HCT116 (cell line): Measurements from ENCODE around the gene ELL3. TPM values are rescaled to one million over a fixed set of nuclear protein-coding genes. Genes with fewer than 3 reads are reported as not detected.
A peak's percentile ranks its signal among the peaks of the same experiment; 100 is the strongest.
"Not testable (repeated sequence)": the region's sequence is repeated elsewhere in the genome, so short reads cannot be mapped to it uniquely, and the experiment has no call there.

Source experiments
- ATAC-seq: fragments of 200-7000 bp; cut with Tn5 transposase; 2 replicates; pipeline ENCODE4 v1.9.1; 2020; ENCODE audit warnings: mild to moderate bottlenecking, moderate library complexity
- BruUV-seq: library from RNA; stranded (reverse); fragments of 400-500 nt; replicated peaks from 2 replicates; lab custom pipeline; 2021; lab: Mats Ljungman, UMichigan
- CTCF ChIA-PET: fragments of 300-600 bp; sonication (Branson Sonifier 250); formaldehyde crosslinking; loops from one replicate; lab custom pipeline; 2021; ENCODE audit warnings: antibody characterized with exemption; lab: Charles Lee
- POLR2A ChIA-PET: fragments of 300-600, 350-600 bp; sonication (Branson Sonifier 250); formaldehyde crosslinking; loops from one replicate; lab custom pipeline; 2021; ENCODE audit warnings: antibody characterized with exemption; lab: Charles Lee
- RAD21 ChIA-PET, 2 experiments: fragments of 300-600 bp; sonication (Branson Sonifier 250); formaldehyde crosslinking; loops; one replicate each; lab custom pipeline; 2023; ENCODE audit warnings: low total read pairs in 2 of 2; ENCODE audit not compliant: uncharacterized antibody in 2 of 2, unreplicated experiment in 2 of 2, low non-redundant PET in 1 of 2; lab: Charles Lee
- DNase-seq: peaks from one replicate; pipeline ENCODE4 v3.0.0-alpha.2; 2010; ENCODE audit warnings: low read depth, low spot score
- H2AFZ ChIP-seq: fragments of 200-600 bp; shearing (Covaris generic), sonication (generic); 2 replicates; pipeline ENCODE4 v1.6.1; 2017; ENCODE audit warnings: low read depth, mixed run types, mixed read lengths, antibody characterized with exemption, low read length; ENCODE audit not compliant: poor library complexity, severe bottlenecking
- H3K27ac ChIP-seq: 2 replicates; pipeline ENCODE4 v1.5.1; 2012; ENCODE audit warnings: low read depth, low read length
- H3K27me3 ChIP-seq: fragments of 200-600 bp; sonication (generic); 2 replicates; pipeline ENCODE4 v1.6.1; 2016; ENCODE audit warnings: mixed run types, low read length, mixed read lengths; ENCODE audit not compliant: insufficient read depth
- H3K36me3 ChIP-seq, 2 experiments: fragments of 200-500 bp in 1 of 2; fragments of 200-600 bp in 1 of 2; sonication (Bioruptor generic) in 1 of 2; sonication (generic) in 1 of 2; 2 replicates each; pipeline versions ENCODE4 v1.5.1 to v1.6.1; 2014 to 2016; ENCODE audit warnings: low read length in 2 of 2, inconsistent platforms in 1 of 2, mixed read lengths in 1 of 2, mixed run types in 1 of 2; ENCODE audit not compliant: insufficient read depth in 2 of 2, control insufficient read depth in 1 of 2
- H3K4me1 ChIP-seq, 2 experiments: fragments of 200-600 bp in 1 of 2; sonication (generic) in 1 of 2; 2 replicates each; pipeline versions ENCODE4 v1.5.1 to v1.6.1; 2012 to 2017; ENCODE audit warnings: low read length in 2 of 2, inconsistent platforms in 1 of 2, mild to moderate bottlenecking in 1 of 2, mixed read lengths in 1 of 2, mixed run types in 1 of 2, moderate library complexity in 1 of 2; ENCODE audit not compliant: insufficient read depth in 2 of 2, control insufficient read depth in 1 of 2
- H3K4me2 ChIP-seq: fragments of 200-600 bp; sonication (generic); 2 replicates; pipeline ENCODE4 v1.6.1; 2017; ENCODE audit warnings: mixed run types, low read length, mixed read lengths
- H3K4me3 ChIP-seq, 2 experiments: fragments of 200-600 bp in 1 of 2; sonication (generic) in 1 of 2; replicated peaks in 1 of 2; 2 replicates each; pipeline ENCODE4 v1.5.1; 2011 to 2016; ENCODE audit warnings: low read length in 2 of 2, control low read depth in 1 of 2, low read depth in 1 of 2, mild to moderate bottlenecking in 1 of 2, mixed read lengths in 1 of 2, mixed run types in 1 of 2
- H3K79me2 ChIP-seq: fragments of 200-600 bp; sonication (generic); 2 replicates; pipeline ENCODE4 v1.6.1; 2017; ENCODE audit warnings: mild to moderate bottlenecking, mixed run types, low read length, moderate library complexity, mixed read lengths; ENCODE audit not compliant: insufficient read depth
- H3K9ac ChIP-seq: fragments of 200-600 bp; sonication (generic); 2 replicates; pipeline ENCODE4 v1.6.1; 2016; ENCODE audit warnings: low read length, mixed read lengths
- H3K9me2 ChIP-seq: fragments of 200-600 bp; sonication (generic), shearing (Covaris generic); 2 replicates; pipeline ENCODE4 v1.6.1; 2017; ENCODE audit warnings: mixed run types, mild to moderate bottlenecking, moderate library complexity; ENCODE audit not compliant: insufficient read depth
- H3K9me3 ChIP-seq, 2 experiments: fragments of 200-500 bp in 1 of 2; fragments of 200-600 bp in 1 of 2; sonication (Bioruptor generic) in 1 of 2; sonication (generic) in 1 of 2; 2 replicates each; pipeline ENCODE4 v1.6.1; 2014 to 2017; ENCODE audit warnings: low read length in 2 of 2, mixed read lengths in 2 of 2, inconsistent platforms in 1 of 2, low read depth in 1 of 2, mild to moderate bottlenecking in 1 of 2, mixed run types in 1 of 2, moderate library complexity in 1 of 2; ENCODE audit not compliant: control insufficient read depth in 1 of 2, insufficient read depth in 1 of 2
- H4K20me1 ChIP-seq: fragments of 200-600 bp; sonication (generic), shearing (Covaris generic); 2 replicates; pipeline ENCODE4 v1.6.1; 2017; ENCODE audit warnings: mixed run types, mild to moderate bottlenecking, moderate library complexity; ENCODE audit not compliant: insufficient read depth
- POLR2A ChIP-seq: IDR thresholded peaks from 2 replicates; pipeline ENCODE4 v1.7.0; 2011; ENCODE audit warnings: borderline replicate concordance; ENCODE audit not compliant: insufficient read depth, insufficient read length; ENCODE audit errors: extremely low read depth
- POLR2AphosphoS5 ChIP-seq: IDR thresholded peaks from 2 replicates; pipeline ENCODE4 v1.6.1; 2011; ENCODE audit warnings: mild to moderate bottlenecking, low read depth, low read length, moderate library complexity
- SIN3A ChIP-seq: IDR thresholded peaks from 2 replicates; pipeline ENCODE4 v1.6.1; 2012; ENCODE audit warnings: low read depth
- SP1 ChIP-seq: IDR thresholded peaks from 2 replicates; pipeline ENCODE4 v1.6.1; 2012; ENCODE audit warnings: low read depth
- TCF7L2 ChIP-seq: IDR thresholded peaks from 2 replicates; pipeline ENCODE4 v1.7.0; 2011; ENCODE audit warnings: borderline replicate concordance, inconsistent platforms; ENCODE audit not compliant: insufficient read depth, insufficient read length; ENCODE audit errors: extremely low read depth
- ZFX ChIP-seq: fragments of 450-650 bp; IDR thresholded peaks from 2 replicates; pipeline ENCODE4 v1.6.1; 2017
- intact Hi-C: fragments of 100-400 bp; cut with micrococcal nuclease; formaldehyde crosslinking; loops from 2 replicates; pipeline ENCODE4 v1.10.0; 2022
- total RNA-seq: library from RNA; stranded (reverse); gene quantifications from one replicate; pipeline ENCODE4 v1.2.1, GENCODE V29; 2021; ENCODE audit not compliant: unreplicated experiment
- TF ChIP-seq, protein P1 (sequence below): IDR thresholded peaks from 2 replicates; pipeline ENCODE4 v1.6.1; 2012

ELL3 gene
- total RNA-seq, 1 experiment from 2014 or later, result 16.2 TPM

DNA sequence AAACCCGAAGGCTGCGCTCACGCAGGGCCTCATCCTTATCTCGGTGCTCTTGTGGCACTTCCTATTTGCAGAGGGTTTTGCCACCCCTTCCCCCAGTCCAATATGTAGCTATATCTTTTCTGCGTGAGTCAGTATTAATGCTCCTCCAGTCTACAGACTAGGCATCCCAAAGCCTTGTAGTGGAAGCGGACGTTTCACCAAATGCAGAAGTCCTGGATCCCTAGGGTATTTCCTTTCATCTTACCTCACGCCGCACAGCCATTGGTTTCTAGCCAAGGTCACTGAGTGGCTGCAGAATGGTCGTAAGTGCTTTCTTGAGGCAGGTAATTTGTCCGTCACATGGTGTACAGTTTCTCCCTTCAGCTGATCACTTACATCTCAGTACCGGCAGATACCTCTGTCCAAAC lies 29.9 kb downstream of the ELL3 start:
- Histone ChIP-seq H3K4me2 (peak overlapping the region; percentile 91), H3K4me1 (peaks cover 3 to 14% of the 10 kb centered on the region in 2 experiments; a peak in 2 of 4 replicates), H3K9ac (peak overlapping the region; percentile 93), H3K4me3 (peak overlapping the region; percentile 78 to 84), H3K27ac (peak overlapping the region; percentile 75), H3K79me2 (peaks cover 56% of the 10 kb centered on the region), H3K36me3 (peaks cover 9 to 13% of the 10 kb centered on the region in 2 experiments)
- CTCF ChIA-PET, H3K9me3 ChIP-seq, H4K20me1 ChIP-seq, intact Hi-C loops, BruUV-seq, H3K27me3 ChIP-seq, H2AFZ ChIP-seq, H3K9me2 ChIP-seq, RAD21 ChIA-PET: not testable (repeated sequence)
- POLR2A ChIA-PET, result interaction anchor here (1.1 to 1.6 kb wide), 2 partner anchors 8 to 30 kb away, joined by 4 to 6 read pairs; partner anchors contain the start of gene ELL3
- DNase-seq (peak; percentile 13), ATAC-seq (peak; percentile 21)
- peak; percentile 61 for TF ChIP-seq TCF7L2

DNA sequence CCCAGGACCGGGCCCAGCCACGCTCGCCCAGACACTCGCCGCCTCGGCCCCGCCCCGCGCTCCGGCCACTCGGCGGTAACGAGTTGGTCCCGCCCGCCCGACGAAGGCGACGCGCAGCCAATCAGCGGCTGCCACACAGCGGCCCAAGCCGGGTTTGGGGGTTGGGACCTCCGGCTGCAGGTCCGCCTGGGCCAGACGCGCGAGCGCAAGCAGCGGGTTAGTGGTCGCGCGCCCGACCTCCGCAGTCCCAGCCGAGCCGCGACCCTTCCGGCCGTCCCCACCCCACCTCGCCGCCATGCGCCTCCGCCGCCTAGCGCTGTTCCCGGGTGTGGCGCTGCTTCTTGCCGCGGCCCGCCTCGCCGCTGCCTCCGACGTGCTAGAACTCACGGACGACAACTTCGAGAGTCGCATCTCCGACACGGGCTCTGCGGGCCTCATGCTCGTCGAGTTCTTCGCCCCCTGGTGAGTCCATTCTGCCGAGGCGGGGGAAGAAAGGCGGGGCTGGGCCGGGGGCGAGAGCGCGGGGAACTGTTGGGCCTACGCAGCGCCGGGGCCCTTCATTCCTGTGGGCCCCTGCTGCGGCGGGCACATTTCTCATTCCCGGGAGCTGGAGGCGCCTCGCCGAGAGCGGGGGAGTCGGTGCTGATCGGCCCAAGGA lies 30.4 kb downstream of the ELL3 start, which contains the start of gene PDIA3:
TSS of gene PDIA3 (plus strand) at position 194 of the 658 bp plus-strand sequence. CDS start at position 296, 102 bp downstream.
- H2AFZ ChIP-seq, intact Hi-C loops, H3K9me2 ChIP-seq, H3K27me3 ChIP-seq, BruUV-seq, H3K9me3 ChIP-seq, H4K20me1 ChIP-seq, H3K36me3 ChIP-seq: not testable (repeated sequence)
- ChIA-PET POLR2A (interaction anchor here (0.7 to 1.6 kb wide), 5 partner anchors 9 to 329 kb away, joined by 3 to 6 read pairs (median 3); partner anchors contain the start of gene ELL3), RAD21 (interaction anchor here in 1 of 2 experiments (0.6 kb wide), 2 partner anchors 25 to 114 kb away, joined by 5 read pairs; no protein-coding TSS in a partner anchor), CTCF (interaction anchor here (1.1 kb wide), 1 partner anchor 30 kb away, joined by 5 read pairs; the partner anchor contains the start of gene ELL3)
- DNase-seq (peak; percentile 73), ATAC-seq (peak; percentile 96)
- Histone ChIP-seq H3K27ac (peak within 1 kb of the TSS; percentile 75), H3K4me2 (peak within 1 kb of the TSS; percentile 91), H3K4me1 (peaks cover 3 to 14% of the 10 kb centered on the region in 2 experiments; a peak in 2 of 4 replicates), H3K4me3 (peak within 1 kb of the TSS; percentile 78 to 84), H3K79me2 (peaks cover 50% of the 10 kb centered on the region), H3K9ac (peak within 1 kb of the TSS; percentile 93)
- TF ChIP-seq, protein P1, sequence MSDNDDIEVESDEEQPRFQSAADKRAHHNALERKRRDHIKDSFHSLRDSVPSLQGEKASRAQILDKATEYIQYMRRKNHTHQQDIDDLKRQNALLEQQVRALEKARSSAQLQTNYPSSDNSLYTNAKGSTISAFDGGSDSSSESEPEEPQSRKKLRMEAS, result peak; percentile 67; the same call in 1 of the 2 replicates
- peak; percentile 82 for TF ChIP-seq POLR2A
- TF ChIP-seq POLR2AphosphoS5, result peak; percentile 79
- TF ChIP-seq SIN3A, result peak; percentile 76; the same call in 1 of the 2 replicates
- TF ChIP-seq SP1, result peak; percentile 56
- TF ChIP-seq ZFX, result peak; percentile 80
